ENCODE results near the gene ACY1. TPM values are rescaled to one million over a fixed set of nuclear protein-coding genes. Genes with fewer than 3 reads are reported as not detected.

The ACY1 gene
- total RNA-seq, 2 experiments from 2014 or later, result 4.9 TPM

- intact Hi-C loops (cut with DNase I, micrococcal nuclease), result no loop called here
- H3K9me3 Mint-ChIP-seq, result no peaks in the 10 kb centered on the region
- H3K27me3 Mint-ChIP-seq, result peaks cover 33% of the 10 kb centered on the region
- H3K36me3 ChIP-seq (ENCODE audit: insufficient read depth, low read length), result peaks cover 2% of the 10 kb centered on the region
- no peak overlapping the region for H3K27ac Mint-ChIP-seq
- peaks cover 6% of the 10 kb centered on the region for H3K4me1 Mint-ChIP-seq (ENCODE audit: low read depth)
- no peak overlapping the region for H3K4me3 ChIP-seq (ENCODE audit: low read length)
- TF ChIP-seq, protein P1, sequence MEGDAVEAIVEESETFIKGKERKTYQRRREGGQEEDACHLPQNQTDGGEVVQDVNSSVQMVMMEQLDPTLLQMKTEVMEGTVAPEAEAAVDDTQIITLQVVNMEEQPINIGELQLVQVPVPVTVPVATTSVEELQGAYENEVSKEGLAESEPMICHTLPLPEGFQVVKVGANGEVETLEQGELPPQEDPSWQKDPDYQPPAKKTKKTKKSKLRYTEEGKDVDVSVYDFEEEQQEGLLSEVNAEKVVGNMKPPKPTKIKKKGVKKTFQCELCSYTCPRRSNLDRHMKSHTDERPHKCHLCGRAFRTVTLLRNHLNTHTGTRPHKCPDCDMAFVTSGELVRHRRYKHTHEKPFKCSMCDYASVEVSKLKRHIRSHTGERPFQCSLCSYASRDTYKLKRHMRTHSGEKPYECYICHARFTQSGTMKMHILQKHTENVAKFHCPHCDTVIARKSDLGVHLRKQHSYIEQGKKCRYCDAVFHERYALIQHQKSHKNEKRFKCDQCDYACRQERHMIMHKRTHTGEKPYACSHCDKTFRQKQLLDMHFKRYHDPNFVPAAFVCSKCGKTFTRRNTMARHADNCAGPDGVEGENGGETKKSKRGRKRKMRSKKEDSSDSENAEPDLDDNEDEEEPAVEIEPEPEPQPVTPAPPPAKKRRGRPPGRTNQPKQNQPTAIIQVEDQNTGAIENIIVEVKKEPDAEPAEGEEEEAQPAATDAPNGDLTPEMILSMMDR (IDR thresholded peaks at IDR 0.05), result no peak
- H3K9me3 ChIP-seq (ENCODE audit: control insufficient read depth in 1 of 2, insufficient read depth in 1 of 2, low read length in 2 of 2), result peaks cover 0 to 6% of the 10 kb centered on the region in 2 experiments
- ChIA-PET POLR2A (interaction anchor here (0.8 to 1.0 kb wide), 2 partner anchors 19 to 41 kb away, joined by 3 read pairs; partner anchors contain the start of genes ABHD14B and RPL29), CTCF (interaction anchor here (3.9 kb wide), 1 partner anchor 19 kb away, joined by 11 read pairs; the partner anchor contains the start of gene ABHD14B)
- H3K4me3 Mint-ChIP-seq, result no peak overlapping the region
- DNase-seq (no peak), ATAC-seq (ENCODE audit: poor library complexity) (no peak)
- H3K27me3 ChIP-seq (ENCODE audit: control insufficient read depth in 1 of 2, insufficient read depth in 2 of 2, low read length in 2 of 2), result peaks cover 19 to 28% of the 10 kb centered on the region in 2 experiments
- no peak overlapping the region for H3K27ac ChIP-seq (ENCODE audit: low read depth in 1 of 2, low read length in 2 of 2)
- H3K4me1 ChIP-seq (ENCODE audit: insufficient read depth, low read length), result peaks cover 20% of the 10 kb centered on the region
- peaks cover 4% of the 10 kb centered on the region for H3K36me3 Mint-ChIP-seq (ENCODE audit: low read depth)
Measured at GRCh38 chr3:51954713-51955112, 28.6 kb upstream of the ACY1 start.

DNA sequence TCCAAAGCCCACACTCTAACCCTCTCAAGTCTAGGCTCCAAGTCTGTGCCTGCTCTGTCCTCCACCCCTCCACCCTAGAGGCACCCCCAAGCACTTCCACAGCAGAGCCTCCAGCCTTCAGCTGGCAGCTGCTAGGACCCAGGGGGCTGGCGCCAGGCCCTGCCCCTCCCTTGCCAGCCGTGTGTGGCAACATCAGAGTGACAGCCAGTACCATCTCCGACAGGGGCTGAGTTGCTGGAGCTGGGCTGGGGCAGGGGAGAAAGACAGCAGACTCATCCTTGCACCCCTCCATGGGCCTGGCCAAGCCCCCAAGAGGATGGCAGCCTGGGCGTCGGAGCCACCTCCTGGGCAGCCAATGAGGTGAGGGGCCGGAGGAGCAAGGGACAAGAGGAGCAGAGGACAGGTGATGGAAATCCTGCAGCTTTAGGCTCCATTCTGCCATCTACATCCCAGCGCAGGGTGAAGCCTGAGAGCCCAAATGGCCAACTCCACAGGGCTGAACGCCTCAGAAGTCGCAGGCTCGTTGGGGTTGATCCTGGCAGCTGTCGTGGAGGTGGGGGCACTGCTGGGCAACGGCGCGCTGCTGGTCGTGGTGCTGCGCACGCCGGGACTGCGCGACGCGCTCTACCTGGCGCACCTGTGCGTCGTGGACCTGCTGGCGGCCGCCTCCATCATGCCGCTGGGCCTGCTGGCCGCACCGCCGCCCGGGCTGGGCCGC is 28.0 kb upstream of the ACY1 start, which contains the start of gene GPR62:
Gene GPR62 (plus strand): TSS at position 207 of the 718 bp plus-strand sequence. CDS start 272 bp downstream, at position 479.
- H3K9me3 Mint-ChIP-seq, result no peaks in the 10 kb centered on the region
- peaks cover 6% of the 10 kb centered on the region for H3K4me1 Mint-ChIP-seq (ENCODE audit: low read depth)
- POLR2A ChIA-PET, result interaction anchor here (0.8 kb wide), 1 partner anchor 18 kb away, joined by 3 read pairs; the partner anchor contains the start of gene ABHD14B
- H3K27me3 Mint-ChIP-seq, result peaks cover 33% of the 10 kb centered on the region
- Histone ChIP-seq H3K4me1 (ENCODE audit: insufficient read depth, low read length) (peaks cover 20% of the 10 kb centered on the region), H3K27me3 (ENCODE audit: control insufficient read depth in 1 of 2, insufficient read depth in 2 of 2, low read length in 2 of 2) (peaks cover 19 to 28% of the 10 kb centered on the region in 2 experiments), H3K9me3 (ENCODE audit: control insufficient read depth in 1 of 2, insufficient read depth in 1 of 2, low read length in 2 of 2) (peaks cover 0 to 6% of the 10 kb centered on the region in 2 experiments), H3K36me3 (ENCODE audit: insufficient read depth, low read length) (peaks cover 2% of the 10 kb centered on the region), H3K27ac (ENCODE audit: low read depth in 1 of 2, low read length in 2 of 2) (no peak within 1 kb of the TSS), H3K4me3 (ENCODE audit: low read length) (no peak within 1 kb of the TSS)
- TF ChIP-seq, protein P1 (IDR thresholded peaks at IDR 0.05), result no peak
- peak within 1 kb of the TSS; percentile 56 for H3K4me3 Mint-ChIP-seq
- no peak within 1 kb of the TSS for H3K27ac Mint-ChIP-seq
- intact Hi-C loops (cut with DNase I, micrococcal nuclease), result no loop called here
- DNase-seq, result no peak
- ATAC-seq (ENCODE audit: poor library complexity), result no peak
- CTCF ChIA-PET, result interaction anchor here (3.9 kb wide), 1 partner anchor 18 kb away, joined by 11 read pairs; the partner anchor contains the start of gene ABHD14B
- peaks cover 4% of the 10 kb centered on the region for H3K36me3 Mint-ChIP-seq (ENCODE audit: low read depth)

- peak in 8 of 14 experiments; percentile 15 to 66 (median 32) for DNase-seq
- Histone ChIP-seq H3K27me3 (ENCODE audit: control insufficient read depth in 1 of 2, insufficient read depth in 2 of 2, low read length in 2 of 2) (peaks cover 19 to 28% of the 10 kb centered on the region in 2 experiments), H3K9me3 (ENCODE audit: control insufficient read depth in 1 of 2, insufficient read depth in 1 of 2, low read length in 2 of 2) (peaks cover 0 to 6% of the 10 kb centered on the region in 2 experiments), H3K4me3 (ENCODE audit: low read length) (peak overlapping the region; percentile 26), H3K4me1 (ENCODE audit: insufficient read depth, low read length) (peaks cover 20% of the 10 kb centered on the region), H3K36me3 (ENCODE audit: insufficient read depth, low read length) (peaks cover 2% of the 10 kb centered on the region), H3K27ac (ENCODE audit: low read depth in 1 of 2, low read length in 2 of 2) (no peak overlapping the region)
- ATAC-seq (ENCODE audit: poor library complexity), result peak; percentile 77
- H3K4me3 Mint-ChIP-seq, result peak overlapping the region; percentile 51
- POLR2A ChIA-PET, result no interaction called here
- intact Hi-C loops (cut with DNase I, micrococcal nuclease), result no loop called here
- CTCF ChIA-PET, result interaction anchor here (2.2 kb wide), 1 partner anchor 18 kb away, joined by 5 read pairs; the partner anchor contains the start of gene ABHD14B
- H3K27me3 Mint-ChIP-seq, result peaks cover 33% of the 10 kb centered on the region
- H3K27ac Mint-ChIP-seq, result no peak overlapping the region
- H3K9me3 Mint-ChIP-seq, result no peaks in the 10 kb centered on the region
- TF ChIP-seq, protein P1 (IDR thresholded peaks at IDR 0.05), result peak; percentile 50
- peaks cover 4% of the 10 kb centered on the region for H3K36me3 Mint-ChIP-seq (ENCODE audit: low read depth)
- H3K4me1 Mint-ChIP-seq (ENCODE audit: low read depth), result peaks cover 6% of the 10 kb centered on the region
Measured at GRCh38 chr3:51955893-51956770, 27.2 kb upstream of the ACY1 start.
